NT2/D1 (cell line): ENCODE data around the gene STK32B.

Experiments used
- SUZ12 ChIP-seq: IDR thresholded peaks from 2 replicates; pipeline ENCODE4 v1.6.1; 2011; ENCODE audit not compliant: insufficient read length, insufficient read depth; ENCODE audit errors: extremely low read depth
- YY1 ChIP-seq: IDR thresholded peaks from 2 replicates; pipeline ENCODE4 v1.6.1; 2011; ENCODE audit not compliant: insufficient read length, insufficient read depth
- ZNF274 ChIP-seq: IDR thresholded peaks from 2 replicates; pipeline ENCODE4 v1.6.1; 2011; ENCODE audit warnings: mild to moderate bottlenecking, low read depth, low read length

DNA sequence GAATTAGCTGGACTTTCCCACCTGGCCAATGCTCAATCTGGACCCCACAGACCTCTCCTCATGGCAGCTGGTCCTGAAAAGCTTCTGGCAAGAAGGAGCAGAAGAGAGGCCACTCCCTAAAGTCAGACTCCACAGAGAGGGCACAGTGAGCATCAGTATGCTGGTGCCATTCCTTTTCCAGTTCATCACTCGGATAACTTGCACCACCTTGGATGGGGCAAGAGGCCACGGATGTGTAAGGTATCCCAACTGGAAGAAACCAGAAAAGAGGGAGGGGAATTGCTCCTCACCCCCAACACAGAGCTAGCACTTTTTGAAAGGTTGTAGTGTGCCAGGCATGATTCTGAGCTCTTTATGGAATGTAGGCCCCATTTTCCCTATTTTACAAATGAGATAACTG lies 85.9 kb downstream of the STK32B start:
- no peak for TF ChIP-seq ZNF274
- no peak for TF ChIP-seq YY1
- no peak for TF ChIP-seq SUZ12
